Measurements from ENCODE around the gene PPY. TPM values are rescaled to one million over a fixed set of nuclear protein-coding genes. Genes with fewer than 3 reads are reported as not detected.

PPY gene
- total RNA-seq, 6 experiments from 2014 or later = not detected

DNA sequence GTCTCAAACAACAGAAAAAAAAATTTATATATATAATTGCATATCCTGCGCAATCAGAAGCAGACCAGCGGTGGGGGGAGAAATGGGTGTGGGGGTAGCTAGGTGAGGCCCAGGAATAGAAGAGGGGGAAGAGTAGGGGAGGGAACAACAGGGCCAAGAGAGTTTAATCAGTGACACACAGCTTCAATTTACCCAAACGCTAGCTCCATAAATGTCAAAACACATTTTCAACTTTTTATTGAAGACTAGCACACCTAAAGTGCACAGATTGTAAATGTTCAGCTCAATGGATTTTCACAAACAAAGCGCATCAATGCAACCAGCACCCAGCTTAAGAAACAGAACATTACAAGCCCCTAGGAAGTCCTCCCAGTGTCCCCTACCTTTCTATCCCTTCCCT lies 37.4 kb upstream of the PPY start:
- no peak overlapping the region for H3K27ac ChIP-seq
- 90% methylated on average over 4 of the region's 4 CpGs for WGBS (ENCODE audit: insufficient coverage, low coverage, low lambda C conversion rate, missing lambda C conversion rate)
- H3K27me3 ChIP-seq = no peaks in the 10 kb centered on the region
- peaks cover 0 to 12% (median 0%) of the 10 kb centered on the region in 4 donors for H3K4me1 ChIP-seq
- no peaks in the 10 kb centered on the region for H3K9me3 ChIP-seq
- intact Hi-C loops (cut with DNase I) = no loop called here
- H3K4me3 ChIP-seq = no peak overlapping the region
- TF ChIP-seq, protein P1, sequence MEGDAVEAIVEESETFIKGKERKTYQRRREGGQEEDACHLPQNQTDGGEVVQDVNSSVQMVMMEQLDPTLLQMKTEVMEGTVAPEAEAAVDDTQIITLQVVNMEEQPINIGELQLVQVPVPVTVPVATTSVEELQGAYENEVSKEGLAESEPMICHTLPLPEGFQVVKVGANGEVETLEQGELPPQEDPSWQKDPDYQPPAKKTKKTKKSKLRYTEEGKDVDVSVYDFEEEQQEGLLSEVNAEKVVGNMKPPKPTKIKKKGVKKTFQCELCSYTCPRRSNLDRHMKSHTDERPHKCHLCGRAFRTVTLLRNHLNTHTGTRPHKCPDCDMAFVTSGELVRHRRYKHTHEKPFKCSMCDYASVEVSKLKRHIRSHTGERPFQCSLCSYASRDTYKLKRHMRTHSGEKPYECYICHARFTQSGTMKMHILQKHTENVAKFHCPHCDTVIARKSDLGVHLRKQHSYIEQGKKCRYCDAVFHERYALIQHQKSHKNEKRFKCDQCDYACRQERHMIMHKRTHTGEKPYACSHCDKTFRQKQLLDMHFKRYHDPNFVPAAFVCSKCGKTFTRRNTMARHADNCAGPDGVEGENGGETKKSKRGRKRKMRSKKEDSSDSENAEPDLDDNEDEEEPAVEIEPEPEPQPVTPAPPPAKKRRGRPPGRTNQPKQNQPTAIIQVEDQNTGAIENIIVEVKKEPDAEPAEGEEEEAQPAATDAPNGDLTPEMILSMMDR (IDR thresholded peaks at IDR 0.05) = no peak
- TF ChIP-seq POLR2A (IDR thresholded peaks at IDR 0.05) = no peak
- no peak for ATAC-seq
- no peak for DNase-seq
- H3K36me3 ChIP-seq = no peaks in the 10 kb centered on the region

DNA sequence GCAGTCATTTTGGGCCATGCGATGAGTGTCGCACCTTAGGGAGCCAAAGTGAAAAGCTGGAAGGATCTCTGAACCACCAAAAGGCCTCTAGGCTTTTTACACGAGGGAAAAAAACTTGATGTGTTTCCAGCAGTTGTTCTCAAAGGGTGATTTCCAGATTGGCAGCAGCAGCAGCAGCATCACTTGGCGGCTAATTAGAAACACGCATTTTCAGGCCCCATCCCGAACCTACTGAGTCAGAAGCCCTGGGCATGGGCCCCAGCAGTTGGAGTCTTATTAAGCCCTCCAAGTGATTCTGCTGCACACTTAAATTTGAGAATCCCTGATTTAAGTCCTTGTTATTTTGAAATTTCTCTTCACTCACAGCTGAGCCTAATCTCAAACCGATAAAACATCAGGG lies 36.7 kb upstream of the PPY start:
- Histone ChIP-seq H3K27me3 (no peaks in the 10 kb centered on the region), H3K9me3 (no peaks in the 10 kb centered on the region), H3K36me3 (no peaks in the 10 kb centered on the region), H3K4me3 (no peak overlapping the region), H3K4me1 (peaks cover 0 to 7% (median 0%) of the 10 kb centered on the region in 4 donors), H3K27ac (no peak overlapping the region)
- TF ChIP-seq POLR2A (IDR thresholded peaks at IDR 0.05) = no peak
- TF ChIP-seq, protein P1 (IDR thresholded peaks at IDR 0.05) = no peak
- DNase-seq (no peak), ATAC-seq (no peak)
- intact Hi-C loops (cut with DNase I) = no loop called here
- 81% methylated on average over 7 of the region's 7 CpGs for WGBS (ENCODE audit: insufficient coverage, low coverage, low lambda C conversion rate, missing lambda C conversion rate)

DNA sequence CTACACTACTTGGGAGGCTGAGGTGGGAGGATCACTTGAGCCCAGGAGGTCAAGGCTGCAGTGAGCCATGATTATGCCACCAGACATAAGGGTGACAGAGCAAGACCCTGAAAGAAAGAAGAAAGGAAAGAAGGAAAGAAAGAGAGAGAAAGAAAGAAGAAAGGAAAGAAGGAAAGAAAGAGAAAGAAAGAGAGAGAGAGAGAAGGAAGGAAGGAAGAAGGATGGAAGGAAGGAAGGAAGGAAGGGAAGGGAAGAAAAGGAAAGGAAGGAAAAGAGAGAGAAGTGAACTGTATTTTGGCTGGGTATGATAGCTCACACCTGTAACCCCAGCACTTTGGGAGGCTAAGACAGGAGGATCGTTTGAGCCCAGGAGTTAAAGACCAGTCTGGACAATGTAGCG lies 35.8 kb upstream of the PPY start:
- WGBS (ENCODE audit: insufficient coverage, low coverage, low lambda C conversion rate, missing lambda C conversion rate) = 94% methylated on average over 2 of the region's 2 CpGs
- no peak overlapping the region for H3K4me3 ChIP-seq
- intact Hi-C loops (cut with DNase I) = no loop called here
- DNase-seq (no peak), ATAC-seq (no peak)
- no peak overlapping the region for H3K27ac ChIP-seq
- H3K4me1 ChIP-seq = no peaks in the 10 kb centered on the region
- H3K27me3 ChIP-seq = no peaks in the 10 kb centered on the region
- no peaks in the 10 kb centered on the region for H3K36me3 ChIP-seq
- H3K9me3 ChIP-seq = no peaks in the 10 kb centered on the region
- TF ChIP-seq, protein P1 (IDR thresholded peaks at IDR 0.05) = no peak
- no peak for TF ChIP-seq POLR2A (IDR thresholded peaks at IDR 0.05)

DNA sequence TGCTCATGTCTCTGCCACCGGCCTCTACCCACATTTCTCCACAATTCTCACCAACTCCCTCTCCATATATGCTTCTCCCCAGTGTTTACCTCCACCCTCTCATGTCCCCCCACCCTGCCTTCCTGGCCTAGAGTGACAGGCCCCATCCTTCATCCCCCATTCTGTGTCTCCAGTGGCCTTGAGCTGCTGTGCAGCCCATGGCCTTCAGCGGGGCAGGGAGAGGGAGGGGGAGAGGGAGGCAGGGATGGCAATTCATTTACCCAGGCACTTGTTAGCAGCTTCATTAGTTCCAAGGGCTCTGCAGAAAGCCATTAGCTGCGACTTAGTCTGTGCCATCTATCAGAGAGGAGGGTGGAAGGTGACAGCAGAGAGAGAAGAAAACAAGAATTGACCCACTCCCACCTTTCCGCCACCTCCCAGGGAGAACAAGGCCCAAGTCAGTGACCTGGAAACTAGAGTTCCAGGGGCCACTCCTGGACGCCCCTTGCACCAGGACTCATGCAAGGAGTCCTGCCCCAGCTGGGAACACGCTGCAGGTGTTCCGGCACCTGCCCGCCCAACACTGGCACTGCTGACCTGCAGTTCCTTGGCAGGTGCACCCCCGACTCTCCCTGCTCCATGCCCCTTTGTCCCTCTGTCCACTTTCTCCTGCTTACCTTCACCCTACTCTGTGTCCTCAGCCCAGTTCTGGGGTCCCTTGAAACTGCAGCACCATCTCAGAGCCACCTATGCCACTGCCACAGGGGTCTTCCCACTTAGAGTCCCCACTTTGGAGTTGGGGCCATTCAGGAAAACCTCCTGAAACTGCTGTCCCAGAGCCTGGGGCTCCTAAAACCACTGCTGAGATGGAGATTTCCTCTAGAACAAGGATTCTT lies 34.9 kb upstream of the PPY start:
- DNase-seq (no peak), ATAC-seq (no peak)
- Histone ChIP-seq H3K36me3 (no peaks in the 10 kb centered on the region), H3K27me3 (no peaks in the 10 kb centered on the region), H3K4me1 (no peaks in the 10 kb centered on the region), H3K27ac (no peak overlapping the region), H3K9me3 (no peaks in the 10 kb centered on the region), H3K4me3 (no peak overlapping the region)
- WGBS (ENCODE audit: insufficient coverage, low coverage, low lambda C conversion rate, missing lambda C conversion rate) = 70% methylated on average over 9 of the region's 9 CpGs
- intact Hi-C loops (cut with DNase I) = no loop called here
- TF ChIP-seq POLR2A (IDR thresholded peaks at IDR 0.05) = no peak

DNA sequence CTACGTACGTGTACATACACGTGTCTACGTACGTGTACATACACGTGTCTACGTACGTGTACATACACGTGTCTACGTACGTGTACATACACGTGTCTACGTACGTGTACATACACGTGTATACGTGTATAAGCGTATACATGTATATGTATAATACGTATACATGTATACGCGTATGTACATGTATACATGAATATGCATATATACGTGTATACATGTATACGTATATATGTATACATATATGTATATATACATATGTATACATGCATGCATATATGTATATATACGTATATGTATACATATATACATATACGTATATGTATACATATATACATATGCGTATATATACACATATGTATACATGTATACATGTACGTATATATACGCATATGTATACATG lies 33.6 kb upstream of the PPY start:
- H3K9me3 ChIP-seq = no peaks in the 10 kb centered on the region
- H3K4me3 ChIP-seq = no peak overlapping the region
- WGBS (ENCODE audit: insufficient coverage, low coverage, low lambda C conversion rate, missing lambda C conversion rate) = 52% methylated on average over 17 of the region's 27 CpGs
- no peak for DNase-seq
- H3K27ac ChIP-seq = no peak overlapping the region
- H3K4me1 ChIP-seq = no peaks in the 10 kb centered on the region
- no peaks in the 10 kb centered on the region for H3K27me3 ChIP-seq
- ATAC-seq = no peak
- TF ChIP-seq, protein P1 (IDR thresholded peaks at IDR 0.05) = no peak
- no peak for TF ChIP-seq POLR2A (IDR thresholded peaks at IDR 0.05)
- H3K36me3 ChIP-seq = no peaks in the 10 kb centered on the region
- intact Hi-C loops (cut with DNase I) = no loop called here
